OCI-LY7 (cell line): ENCODE results near the gene TIFAB.

Experiments used
- CTCF ChIP-seq: fragments of 200-600 bp; sonication (generic); conservative IDR thresholded peaks from 2 replicates; pipeline ENCODE4 v1.5.1; 2014; ENCODE audit warnings: mild to moderate bottlenecking, antibody characterized with exemption, low read length, moderate library complexity, mixed read lengths
- EZH2phosphoT487 ChIP-seq: fragments of 200-600 bp; sonication (generic); IDR thresholded peaks from 2 replicates; pipeline ENCODE4 v1.6.1; 2018; ENCODE audit warnings: low read depth, borderline replicate concordance, mild to moderate bottlenecking, mixed run types, antibody characterized with exemption, low read length, moderate library complexity, mixed read lengths

DNA sequence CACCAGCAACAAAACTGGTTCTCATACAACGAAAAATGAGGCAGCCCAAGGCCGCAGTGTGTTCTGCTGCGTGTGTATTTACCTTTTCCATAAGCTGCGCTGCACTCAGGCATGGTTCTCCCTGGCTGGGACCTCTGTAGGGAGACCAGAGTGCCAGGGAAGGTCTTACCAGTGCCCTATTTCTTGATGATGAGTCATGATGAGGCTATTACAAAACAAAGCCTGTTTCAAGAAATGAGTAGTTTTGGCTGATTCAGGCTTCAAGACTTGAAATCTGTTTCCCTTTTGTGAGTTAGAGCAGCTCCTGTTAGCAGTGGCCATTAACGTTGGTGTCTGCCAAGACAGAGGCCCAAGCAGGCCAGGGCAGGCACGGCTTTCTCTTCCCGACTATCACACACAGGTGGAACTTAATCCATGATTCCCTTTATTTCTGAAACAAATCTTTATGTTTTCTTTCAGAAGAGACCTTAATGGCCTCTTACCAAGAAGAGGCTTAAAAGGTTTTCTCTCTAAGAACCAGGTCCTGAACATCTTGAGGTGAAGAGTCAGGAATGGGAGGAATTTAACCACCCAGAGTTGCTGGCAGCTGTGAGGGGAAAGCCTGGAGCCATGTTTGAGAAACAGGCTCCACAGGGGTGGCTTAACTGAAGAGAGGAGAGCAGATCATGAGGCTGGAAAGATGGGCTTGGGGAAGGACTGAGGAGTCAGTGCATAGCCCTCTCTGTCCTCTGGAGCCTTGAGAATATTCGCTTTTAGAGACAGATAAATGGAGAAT, 41.4 kb upstream of the TIFAB start:
- TF ChIP-seq CTCF = no peak
- TF ChIP-seq EZH2phosphoT487 = no peak
